ENCODE results near the gene IFT122. TPM values are rescaled to one million over a fixed set of nuclear protein-coding genes. Genes with fewer than 3 reads are reported as not detected.

The IFT122 gene
- total and polyA plus RNA-seq, 2 experiments from 2014 or later, result 10.2 to 38.8 TPM

DNA sequence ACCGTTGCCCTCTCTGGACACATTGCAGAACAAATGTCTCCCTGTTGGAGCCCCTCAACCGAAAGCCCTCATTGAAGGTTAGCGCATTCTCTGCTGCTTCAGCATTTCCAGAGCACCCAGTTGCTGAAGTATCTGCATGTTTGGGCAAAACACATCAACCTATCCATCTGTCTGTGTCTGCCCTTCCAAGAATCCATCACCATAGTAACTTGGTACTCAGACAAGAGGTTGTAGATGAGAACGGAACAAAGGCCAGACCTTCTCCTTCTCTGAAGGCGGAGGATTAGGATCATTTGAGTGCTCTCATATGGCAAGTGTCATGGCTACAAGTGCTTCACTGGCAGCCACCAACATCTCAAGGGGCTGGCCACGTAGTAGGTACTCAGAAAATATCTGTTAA, 65.3 kb downstream of the IFT122 start (continued):
- TF ChIP-seq, protein P1, sequence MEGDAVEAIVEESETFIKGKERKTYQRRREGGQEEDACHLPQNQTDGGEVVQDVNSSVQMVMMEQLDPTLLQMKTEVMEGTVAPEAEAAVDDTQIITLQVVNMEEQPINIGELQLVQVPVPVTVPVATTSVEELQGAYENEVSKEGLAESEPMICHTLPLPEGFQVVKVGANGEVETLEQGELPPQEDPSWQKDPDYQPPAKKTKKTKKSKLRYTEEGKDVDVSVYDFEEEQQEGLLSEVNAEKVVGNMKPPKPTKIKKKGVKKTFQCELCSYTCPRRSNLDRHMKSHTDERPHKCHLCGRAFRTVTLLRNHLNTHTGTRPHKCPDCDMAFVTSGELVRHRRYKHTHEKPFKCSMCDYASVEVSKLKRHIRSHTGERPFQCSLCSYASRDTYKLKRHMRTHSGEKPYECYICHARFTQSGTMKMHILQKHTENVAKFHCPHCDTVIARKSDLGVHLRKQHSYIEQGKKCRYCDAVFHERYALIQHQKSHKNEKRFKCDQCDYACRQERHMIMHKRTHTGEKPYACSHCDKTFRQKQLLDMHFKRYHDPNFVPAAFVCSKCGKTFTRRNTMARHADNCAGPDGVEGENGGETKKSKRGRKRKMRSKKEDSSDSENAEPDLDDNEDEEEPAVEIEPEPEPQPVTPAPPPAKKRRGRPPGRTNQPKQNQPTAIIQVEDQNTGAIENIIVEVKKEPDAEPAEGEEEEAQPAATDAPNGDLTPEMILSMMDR (conservative IDR thresholded peaks at IDR 0.05; ENCODE audit: low read depth in 2 of 2), result no peak
- no peak for TF ChIP-seq NANOG (IDR thresholded peaks at IDR 0.05; ENCODE audit: borderline replicate concordance)
- no peak for TF ChIP-seq EZH2phosphoT487 (IDR thresholded peaks at IDR 0.05; ENCODE audit: unreplicated experiment)
- TF ChIP-seq CREB1 (CRISPR knock-in tag; IDR thresholded peaks at IDR 0.05; ENCODE audit: low read depth), result no peak
- TF ChIP-seq, protein P2, sequence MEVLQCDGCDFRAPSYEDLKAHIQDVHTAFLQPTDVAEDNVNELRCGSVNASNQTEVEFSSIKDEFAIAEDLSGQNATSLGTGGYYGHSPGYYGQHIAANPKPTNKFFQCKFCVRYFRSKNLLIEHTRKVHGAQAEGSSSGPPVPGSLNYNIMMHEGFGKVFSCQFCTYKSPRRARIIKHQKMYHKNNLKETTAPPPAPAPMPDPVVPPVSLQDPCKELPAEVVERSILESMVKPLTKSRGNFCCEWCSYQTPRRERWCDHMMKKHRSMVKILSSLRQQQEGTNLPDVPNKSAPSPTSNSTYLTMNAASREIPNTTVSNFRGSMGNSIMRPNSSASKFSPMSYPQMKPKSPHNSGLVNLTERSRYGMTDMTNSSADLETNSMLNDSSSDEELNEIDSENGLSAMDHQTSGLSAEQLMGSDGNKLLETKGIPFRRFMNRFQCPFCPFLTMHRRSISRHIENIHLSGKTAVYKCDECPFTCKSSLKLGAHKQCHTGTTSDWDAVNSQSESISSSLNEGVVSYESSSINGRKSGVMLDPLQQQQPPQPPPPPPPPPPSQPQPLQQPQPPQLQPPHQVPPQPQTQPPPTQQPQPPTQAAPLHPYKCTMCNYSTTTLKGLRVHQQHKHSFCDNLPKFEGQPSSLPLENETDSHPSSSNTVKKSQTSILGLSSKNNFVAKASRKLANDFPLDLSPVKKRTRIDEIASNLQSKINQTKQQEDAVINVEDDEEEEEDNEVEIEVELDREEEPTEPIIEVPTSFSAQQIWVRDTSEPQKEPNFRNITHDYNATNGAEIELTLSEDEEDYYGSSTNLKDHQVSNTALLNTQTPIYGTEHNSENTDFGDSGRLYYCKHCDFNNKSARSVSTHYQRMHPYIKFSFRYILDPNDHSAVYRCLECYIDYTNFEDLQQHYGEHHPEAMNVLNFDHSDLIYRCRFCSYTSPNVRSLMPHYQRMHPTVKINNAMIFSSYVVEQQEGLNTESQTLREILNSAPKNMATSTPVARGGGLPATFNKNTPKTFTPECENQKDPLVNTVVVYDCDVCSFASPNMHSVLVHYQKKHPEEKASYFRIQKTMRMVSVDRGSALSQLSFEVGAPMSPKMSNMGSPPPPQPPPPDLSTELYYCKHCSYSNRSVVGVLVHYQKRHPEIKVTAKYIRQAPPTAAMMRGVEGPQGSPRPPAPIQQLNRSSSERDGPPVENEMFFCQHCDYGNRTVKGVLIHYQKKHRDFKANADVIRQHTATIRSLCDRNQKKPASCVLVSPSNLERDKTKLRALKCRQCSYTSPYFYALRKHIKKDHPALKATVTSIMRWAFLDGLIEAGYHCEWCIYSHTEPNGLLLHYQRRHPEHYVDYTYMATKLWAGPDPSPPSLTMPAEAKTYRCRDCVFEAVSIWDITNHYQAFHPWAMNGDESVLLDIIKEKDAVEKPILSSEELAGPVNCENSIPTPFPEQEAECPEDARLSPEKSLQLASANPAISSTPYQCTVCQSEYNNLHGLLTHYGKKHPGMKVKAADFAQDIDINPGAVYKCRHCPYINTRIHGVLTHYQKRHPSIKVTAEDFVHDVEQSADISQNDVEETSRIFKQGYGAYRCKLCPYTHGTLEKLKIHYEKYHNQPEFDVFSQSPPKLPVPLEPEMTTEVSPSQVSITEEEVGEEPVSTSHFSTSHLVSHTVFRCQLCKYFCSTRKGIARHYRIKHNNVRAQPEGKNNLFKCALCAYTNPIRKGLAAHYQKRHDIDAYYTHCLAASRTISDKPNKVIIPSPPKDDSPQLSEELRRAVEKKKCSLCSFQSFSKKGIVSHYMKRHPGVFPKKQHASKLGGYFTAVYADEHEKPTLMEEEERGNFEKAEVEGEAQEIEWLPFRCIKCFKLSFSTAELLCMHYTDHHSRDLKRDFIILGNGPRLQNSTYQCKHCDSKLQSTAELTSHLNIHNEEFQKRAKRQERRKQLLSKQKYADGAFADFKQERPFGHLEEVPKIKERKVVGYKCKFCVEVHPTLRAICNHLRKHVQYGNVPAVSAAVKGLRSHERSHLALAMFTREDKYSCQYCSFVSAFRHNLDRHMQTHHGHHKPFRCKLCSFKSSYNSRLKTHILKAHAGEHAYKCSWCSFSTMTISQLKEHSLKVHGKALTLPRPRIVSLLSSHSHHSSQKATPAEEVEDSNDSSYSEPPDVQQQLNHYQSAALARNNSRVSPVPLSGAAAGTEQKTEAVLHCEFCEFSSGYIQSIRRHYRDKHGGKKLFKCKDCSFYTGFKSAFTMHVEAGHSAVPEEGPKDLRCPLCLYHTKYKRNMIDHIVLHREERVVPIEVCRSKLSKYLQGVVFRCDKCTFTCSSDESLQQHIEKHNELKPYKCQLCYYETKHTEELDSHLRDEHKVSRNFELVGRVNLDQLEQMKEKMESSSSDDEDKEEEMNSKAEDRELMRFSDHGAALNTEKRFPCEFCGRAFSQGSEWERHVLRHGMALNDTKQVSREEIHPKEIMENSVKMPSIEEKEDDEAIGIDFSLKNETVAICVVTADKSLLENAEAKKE (CRISPR knock-in tag; IDR thresholded peaks at IDR 0.05), result no peak
- no peak for TF ChIP-seq EZH2 (IDR thresholded peaks at IDR 0.05; ENCODE audit: low read depth, unreplicated experiment)
- TF ChIP-seq STAT1 (IDR thresholded peaks at IDR 0.05; ENCODE audit: unreplicated experiment), result no peak
- TF ChIP-seq POLR2AphosphoS5 (IDR thresholded peaks at IDR 0.05; ENCODE audit: low read depth), result no peak

DNA sequence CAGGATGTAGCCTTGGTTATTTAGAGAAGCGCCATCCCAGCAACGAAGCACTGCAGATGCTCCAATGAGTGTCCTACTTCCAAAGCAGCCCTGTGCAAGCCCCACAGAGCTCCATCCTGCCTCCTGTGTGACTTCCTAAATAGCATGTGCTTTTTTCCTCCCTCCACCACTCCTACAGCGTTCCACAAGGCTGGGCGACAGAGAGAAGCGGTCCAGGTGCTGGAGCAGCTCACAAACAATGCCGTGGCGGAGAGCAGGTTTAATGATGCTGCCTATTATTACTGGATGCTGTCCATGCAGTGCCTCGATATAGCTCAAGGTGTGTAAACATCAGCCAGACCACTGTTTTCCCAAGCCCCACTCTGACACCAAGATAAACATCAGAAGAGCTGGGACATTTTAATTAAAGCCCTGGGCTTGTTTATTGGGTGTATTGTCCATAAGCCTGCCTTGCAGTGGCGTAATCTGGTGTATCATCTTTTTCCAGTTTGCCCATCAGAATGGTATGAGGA, 66.3 kb downstream of the IFT122 start:
- Histone ChIP-seq H3K4me1 (ENCODE audit: insufficient read depth) (no peaks in the 10 kb centered on the region), H3K36me3 (ENCODE audit: insufficient read depth) (no peaks in the 10 kb centered on the region), H3K9me2 (ENCODE audit: insufficient read depth) (no peaks in the 10 kb centered on the region), H4K20me1 (replicated peaks; ENCODE audit: insufficient read depth) (no peaks in the 10 kb centered on the region), H3K4me2 (no peak overlapping the region), H3K4me3 (no peak overlapping the region), H3K27ac (ENCODE audit: low read depth) (no peak overlapping the region), H3K79me2 (replicated peaks; ENCODE audit: insufficient read depth) (no peaks in the 10 kb centered on the region), H2AFZ (no peak overlapping the region), H3F3A (replicated peaks; ENCODE audit: low read depth) (no peaks in the 10 kb centered on the region; the same call in 1 of the 2 replicates), H3K27me3 (ENCODE audit: insufficient read depth) (no peaks in the 10 kb centered on the region)
- no peak for TF ChIP-seq ZNF331 (CRISPR knock-in tag; IDR thresholded peaks at IDR 0.05; ENCODE audit: low read depth)
- TF ChIP-seq CREB1 (CRISPR knock-in tag; IDR thresholded peaks at IDR 0.05; ENCODE audit: low read depth), result no peak
- TF ChIP-seq, protein P3, sequence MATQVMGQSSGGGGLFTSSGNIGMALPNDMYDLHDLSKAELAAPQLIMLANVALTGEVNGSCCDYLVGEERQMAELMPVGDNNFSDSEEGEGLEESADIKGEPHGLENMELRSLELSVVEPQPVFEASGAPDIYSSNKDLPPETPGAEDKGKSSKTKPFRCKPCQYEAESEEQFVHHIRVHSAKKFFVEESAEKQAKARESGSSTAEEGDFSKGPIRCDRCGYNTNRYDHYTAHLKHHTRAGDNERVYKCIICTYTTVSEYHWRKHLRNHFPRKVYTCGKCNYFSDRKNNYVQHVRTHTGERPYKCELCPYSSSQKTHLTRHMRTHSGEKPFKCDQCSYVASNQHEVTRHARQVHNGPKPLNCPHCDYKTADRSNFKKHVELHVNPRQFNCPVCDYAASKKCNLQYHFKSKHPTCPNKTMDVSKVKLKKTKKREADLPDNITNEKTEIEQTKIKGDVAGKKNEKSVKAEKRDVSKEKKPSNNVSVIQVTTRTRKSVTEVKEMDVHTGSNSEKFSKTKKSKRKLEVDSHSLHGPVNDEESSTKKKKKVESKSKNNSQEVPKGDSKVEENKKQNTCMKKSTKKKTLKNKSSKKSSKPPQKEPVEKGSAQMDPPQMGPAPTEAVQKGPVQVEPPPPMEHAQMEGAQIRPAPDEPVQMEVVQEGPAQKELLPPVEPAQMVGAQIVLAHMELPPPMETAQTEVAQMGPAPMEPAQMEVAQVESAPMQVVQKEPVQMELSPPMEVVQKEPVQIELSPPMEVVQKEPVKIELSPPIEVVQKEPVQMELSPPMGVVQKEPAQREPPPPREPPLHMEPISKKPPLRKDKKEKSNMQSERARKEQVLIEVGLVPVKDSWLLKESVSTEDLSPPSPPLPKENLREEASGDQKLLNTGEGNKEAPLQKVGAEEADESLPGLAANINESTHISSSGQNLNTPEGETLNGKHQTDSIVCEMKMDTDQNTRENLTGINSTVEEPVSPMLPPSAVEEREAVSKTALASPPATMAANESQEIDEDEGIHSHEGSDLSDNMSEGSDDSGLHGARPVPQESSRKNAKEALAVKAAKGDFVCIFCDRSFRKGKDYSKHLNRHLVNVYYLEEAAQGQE (IDR thresholded peaks at IDR 0.05; ENCODE audit: unreplicated experiment), result no peak
- no peak for TF ChIP-seq JUNB (IDR thresholded peaks at IDR 0.05; ENCODE audit: unreplicated experiment)
- TF ChIP-seq, protein P4, sequence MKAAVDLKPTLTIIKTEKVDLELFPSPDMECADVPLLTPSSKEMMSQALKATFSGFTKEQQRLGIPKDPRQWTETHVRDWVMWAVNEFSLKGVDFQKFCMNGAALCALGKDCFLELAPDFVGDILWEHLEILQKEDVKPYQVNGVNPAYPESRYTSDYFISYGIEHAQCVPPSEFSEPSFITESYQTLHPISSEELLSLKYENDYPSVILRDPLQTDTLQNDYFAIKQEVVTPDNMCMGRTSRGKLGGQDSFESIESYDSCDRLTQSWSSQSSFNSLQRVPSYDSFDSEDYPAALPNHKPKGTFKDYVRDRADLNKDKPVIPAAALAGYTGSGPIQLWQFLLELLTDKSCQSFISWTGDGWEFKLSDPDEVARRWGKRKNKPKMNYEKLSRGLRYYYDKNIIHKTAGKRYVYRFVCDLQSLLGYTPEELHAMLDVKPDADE (IDR thresholded peaks at IDR 0.05), result no peak
- Mint-ChIP-seq H3K4me3 (no peak overlapping the region), H3K4me1 (peaks cover 5% of the 10 kb centered on the region; the same call in 2 of the 3 replicates), H3K9me3 (no peaks in the 10 kb centered on the region), H3K27me3 (ENCODE audit: insufficient read depth, low read depth, poor library complexity) (peaks cover 16% of the 10 kb centered on the region), H3K36me3 (ENCODE audit: low read depth) (no peaks in the 10 kb centered on the region; the same call in 1 of the 3 replicates), H3K27ac (no peak overlapping the region)
- DNase-seq (ENCODE audit: low spot score), result no peak
- ATAC-seq, result no peak
